Activated naive CD4-positive, alpha-beta T cell (primary cell): ENCODE results near the gene CHST5.
A peak's percentile ranks its signal among the peaks of the same experiment; 100 is the strongest.

Experiments
- DNase-seq, 4 experiments: peaks; one replicate each; lab custom pipeline; 2025; lab: John Stamatoyannopoulos, UW

Gene CHST5

DNA sequence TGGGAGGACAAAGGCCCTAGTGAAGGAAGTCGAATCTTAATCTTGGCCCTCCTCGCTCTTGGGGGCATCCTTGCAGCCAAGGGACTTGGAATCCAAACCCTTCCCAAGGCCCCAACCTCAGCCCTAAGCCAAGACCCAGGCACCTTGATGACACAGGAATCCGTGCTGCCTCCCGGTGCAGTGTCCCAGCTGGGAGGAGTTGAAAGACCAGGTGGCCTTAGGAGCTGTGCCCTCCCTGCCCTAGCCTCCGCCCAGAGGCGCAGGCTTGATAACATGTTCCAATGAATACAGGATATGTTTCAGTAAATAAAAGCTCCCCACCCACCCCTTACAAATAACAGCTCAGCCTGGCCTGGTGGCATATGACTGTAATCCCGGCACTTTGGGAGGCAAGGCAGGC is at the start of gene CHST5:
CHST5 (minus strand) TSS at position 208 of the 400 bp plus-strand sequence. CDS start 5,724 bp downstream, outside the sequence.
- no peak for DNase-seq

DNA sequence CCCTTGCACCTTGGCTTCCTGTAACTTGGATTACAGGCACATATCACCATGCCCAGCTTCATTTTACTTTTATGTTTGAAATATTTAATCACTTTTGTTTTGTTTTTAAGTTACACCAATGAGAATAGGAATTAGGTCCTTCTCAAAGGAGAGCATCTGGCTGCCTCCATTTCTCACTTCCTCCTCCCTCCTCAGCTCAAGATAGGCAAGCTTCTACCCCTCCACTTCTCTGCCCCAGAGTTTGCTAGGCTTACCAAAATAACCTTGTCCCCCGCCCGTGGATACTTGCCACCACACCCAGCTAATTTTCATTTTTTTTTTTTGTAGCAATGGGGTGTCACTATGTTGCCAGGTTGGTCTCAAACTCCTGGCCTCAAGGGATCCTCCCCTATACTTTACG is 48.2 kb upstream of the CHST5 start:
- DNase-seq: no peak

DNA sequence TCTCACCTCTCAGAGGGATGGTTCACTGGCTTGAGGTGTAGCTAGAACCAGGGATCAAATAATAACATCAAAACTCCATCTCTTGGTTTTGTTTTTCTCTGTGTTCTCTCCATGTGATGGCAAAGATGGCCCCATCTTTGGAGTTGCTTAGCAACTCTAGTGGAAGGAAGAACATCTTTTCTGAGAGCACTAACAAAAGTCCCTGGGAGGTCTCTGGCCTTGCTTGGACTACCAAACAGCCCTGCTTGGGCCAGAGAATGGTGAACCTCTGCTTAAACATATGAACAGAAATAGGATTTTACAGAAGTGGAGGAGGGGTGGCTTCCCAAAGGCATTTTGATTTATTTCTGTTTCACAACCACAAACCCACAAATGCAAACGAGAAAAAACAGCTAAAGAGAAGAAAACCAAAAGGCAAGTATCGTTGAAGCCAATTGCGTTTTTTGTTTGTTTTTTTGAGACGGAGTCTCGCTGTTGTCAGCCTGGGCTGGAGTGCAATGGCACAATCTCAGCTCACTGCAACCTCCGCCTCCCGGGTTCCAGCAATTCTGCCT is 43.5 kb upstream of the CHST5 start:
- no peak for DNase-seq

DNA sequence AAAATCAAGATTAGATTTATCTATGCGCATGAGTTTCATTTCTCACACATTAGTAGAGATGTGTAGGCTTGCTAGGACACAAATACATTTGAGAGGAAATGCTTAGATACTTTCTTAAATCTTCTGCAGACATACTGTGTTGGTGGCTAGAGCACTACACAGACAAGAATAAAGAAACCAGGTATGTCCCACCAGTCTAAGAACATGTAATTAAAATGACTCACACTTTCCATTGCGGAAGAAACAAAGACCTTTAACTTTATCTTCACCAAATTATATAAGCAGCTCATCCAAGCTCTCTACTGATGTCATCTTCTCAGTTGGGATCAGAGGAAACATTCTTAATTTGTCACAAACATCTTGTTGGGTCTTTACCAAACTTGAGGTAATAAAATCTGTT is 42.8 kb upstream of the CHST5 start:
- no peak for DNase-seq

DNA sequence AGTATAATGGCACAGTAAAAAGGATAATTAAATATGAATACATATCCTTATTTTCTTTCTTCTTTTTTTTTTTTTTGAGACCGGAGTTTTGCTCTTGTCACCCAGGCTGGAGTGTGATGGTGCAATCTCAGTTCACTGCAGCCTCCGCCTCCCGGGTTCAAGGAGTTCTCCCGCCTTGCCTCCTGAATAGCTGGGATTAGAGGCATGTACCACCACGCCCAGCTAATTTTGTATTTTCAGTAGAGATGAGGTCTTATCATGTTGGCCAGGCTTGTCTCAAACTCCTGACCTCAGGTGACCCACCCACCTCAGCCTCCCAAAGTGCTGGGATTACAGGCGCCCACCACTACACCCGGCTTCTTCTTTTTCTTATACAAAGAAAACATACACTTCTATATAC is 42.3 kb upstream of the CHST5 start:
- DNase-seq: no peak

DNA sequence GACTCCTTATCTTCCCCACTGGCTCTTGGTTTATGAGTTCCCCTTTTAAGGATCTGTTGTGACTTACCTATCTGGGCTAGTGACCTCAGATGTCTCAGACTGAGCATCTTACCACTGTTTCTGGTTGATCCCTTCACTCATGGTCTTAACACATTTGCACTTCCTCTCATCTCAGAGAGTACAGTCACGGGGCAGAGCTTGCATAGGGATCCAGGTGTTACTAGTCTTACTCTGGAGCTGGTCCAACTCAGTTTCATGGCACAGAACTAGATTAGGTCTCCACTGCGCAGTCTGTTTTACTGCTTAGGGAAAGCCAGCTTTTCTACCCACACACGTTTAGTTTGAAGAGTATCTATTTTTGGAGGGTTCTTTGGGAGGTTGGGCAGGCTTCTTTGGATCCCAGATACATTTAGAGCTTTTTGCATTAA is 40.5 kb upstream of the CHST5 start:
- DNase-seq: no peak

DNA sequence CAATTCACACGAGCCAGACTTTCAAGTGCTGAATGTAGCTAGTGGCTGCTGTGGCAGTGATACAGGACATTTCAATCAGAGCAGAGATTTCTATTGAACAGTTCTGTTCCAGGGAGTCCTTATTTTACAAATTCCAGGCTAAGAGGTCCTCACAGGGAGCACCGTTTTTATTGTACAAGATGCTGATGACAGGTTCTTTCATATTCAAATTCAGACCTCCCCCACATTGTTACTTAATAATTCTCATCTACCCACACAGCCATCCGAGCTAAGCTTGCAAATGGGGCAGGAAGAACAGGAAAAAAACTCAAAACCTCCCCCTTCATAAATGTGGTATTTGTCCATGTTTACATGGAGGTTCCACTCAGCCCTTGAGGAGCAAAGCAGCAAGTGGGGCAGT is 40.0 kb upstream of the CHST5 start:
- DNase-seq: no peak

DNA sequence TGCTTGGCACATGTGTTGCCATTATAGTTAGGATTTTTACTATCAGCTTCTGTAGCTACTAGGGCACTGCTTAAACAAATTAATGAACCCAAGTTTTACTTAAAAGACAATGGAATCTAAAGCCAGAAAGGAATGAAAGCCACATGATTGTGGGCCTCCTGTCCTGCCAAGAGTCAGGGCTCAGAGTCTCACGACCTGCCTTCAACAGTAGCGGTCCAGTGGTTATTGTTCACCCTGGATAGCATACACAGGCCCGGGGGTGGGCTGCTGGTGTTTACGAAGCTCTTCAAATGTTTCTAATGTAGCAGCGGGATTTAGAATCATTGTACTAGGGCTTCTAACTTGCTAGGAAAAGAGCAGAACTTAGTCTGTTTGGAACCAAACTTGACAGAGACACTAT is 38.0 kb upstream of the CHST5 start:
- no peak for DNase-seq

DNA sequence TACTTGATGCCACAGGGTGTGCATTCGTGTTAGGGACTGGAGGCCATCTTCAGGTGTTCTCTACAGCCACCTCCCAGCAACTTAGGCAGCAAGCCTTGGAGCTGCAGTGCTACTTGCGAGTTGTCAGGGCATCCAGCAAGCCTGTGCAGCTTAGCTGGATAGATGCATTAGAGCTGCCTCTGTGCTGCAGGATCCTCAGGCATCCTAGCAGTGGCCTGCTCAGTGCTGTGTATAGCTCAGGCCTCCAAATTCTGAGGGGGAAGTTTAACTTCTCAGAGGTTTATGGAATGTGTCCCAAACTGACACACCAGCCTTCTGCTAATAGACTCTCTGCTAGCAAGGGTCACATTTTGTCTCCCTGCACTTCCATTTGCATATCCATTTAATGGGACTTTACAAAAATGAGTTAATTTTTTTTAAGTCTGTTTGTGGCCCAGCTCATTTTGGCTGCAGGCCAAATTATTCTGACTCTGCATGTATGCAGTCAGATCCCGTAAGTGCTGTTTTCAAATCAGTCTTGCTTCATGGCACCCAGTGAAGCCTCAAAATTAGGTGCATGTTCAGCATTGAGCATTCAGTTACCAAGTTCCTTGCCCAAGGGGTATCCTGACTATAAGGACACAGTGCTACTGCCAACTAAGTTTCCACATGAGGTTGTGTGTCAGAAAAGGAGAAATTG is 37.1 kb upstream of the CHST5 start:
- DNase-seq: no peak

GRCh38 chr16:75570396-75571065 is 34.6 kb upstream of the CHST5 start:
- no peak for DNase-seq

DNA sequence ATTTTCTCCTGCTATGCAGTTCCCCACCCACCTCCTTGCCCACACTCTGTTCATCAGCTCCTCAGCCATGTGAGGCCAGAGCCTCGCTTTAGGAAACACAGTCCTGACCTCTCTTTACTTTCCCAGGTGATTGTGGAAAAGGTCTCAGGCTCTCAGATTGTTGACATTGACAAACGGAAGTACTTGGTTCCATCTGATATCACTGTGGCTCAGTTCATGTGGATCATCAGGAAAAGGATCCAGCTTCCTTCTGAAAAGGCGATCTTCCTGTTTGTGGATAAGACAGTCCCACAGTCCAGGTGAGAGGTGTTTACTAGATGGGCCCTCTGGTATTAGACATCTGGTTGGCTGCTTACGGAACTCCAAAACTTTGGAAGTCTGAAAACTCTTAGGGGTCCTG is 32.0 kb upstream of the CHST5 start:
- no peak for DNase-seq

- DNase-seq: no peak
Observed at GRCh38 chr16:75566758-75567255, 30.9 kb upstream of the CHST5 start.

DNA sequence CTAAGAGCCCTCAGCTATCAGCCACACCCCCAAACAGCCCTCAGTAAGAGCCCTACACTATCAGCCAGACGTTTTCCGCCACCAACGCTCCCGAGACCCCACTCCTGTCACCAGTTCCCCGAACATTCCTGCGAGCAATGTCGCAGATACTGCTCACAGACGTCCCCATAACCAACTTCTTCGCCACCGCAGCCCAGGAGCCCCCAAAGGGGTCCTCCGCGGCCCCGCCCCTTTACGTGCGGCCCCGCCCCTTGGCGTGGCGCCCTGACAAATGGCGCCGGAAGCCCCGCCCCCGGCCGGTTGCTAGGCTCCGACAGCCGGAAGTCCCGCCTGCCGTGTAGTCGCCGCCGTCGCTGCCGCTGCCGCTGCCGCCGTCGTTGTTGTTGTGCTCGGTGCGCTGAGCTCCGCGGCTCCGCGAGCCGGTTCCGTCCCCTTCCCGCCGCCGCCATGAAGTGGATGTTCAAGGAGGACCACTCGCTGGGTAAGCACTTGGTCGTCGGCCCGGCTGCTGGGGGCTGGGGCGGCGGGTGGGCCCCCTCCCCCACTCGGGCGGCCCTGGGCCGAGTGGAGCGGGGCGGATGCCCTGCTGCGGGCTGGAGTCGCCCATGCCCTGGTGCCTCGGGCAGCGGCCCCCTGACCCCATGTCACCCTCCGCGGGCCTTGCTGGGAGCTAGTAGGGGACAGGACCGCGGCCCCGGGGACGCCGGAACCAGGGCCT is 30.3 kb upstream of the CHST5 start, which contains the start of gene GABARAPL2:
GABARAPL2 (plus strand) TSS at position 340 of the 718 bp plus-strand sequence; CDS start at position 448, 108 bp downstream.
- peak; percentile 73 to 92 (median 80) for DNase-seq

DNA sequence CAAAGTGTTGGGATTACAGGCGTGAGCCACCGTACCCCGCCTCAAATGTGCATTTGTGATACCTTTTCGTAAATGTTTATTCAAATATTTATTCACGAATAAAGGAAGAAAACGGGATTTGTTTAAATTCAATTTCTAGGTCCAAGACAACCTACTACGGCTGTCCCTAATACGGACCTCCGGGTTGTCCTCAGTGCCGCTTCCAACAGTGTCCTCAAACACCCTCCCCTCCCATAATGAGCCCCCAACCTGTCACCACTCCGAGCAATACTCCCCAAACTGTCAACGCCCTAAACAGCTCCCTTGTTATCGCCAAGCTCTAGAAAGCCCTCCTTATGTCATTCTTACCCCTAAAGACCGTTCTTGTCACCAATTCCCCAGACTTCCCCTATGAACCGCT is 29.7 kb upstream of the CHST5 start:
- DNase-seq: no peak

GRCh38 chr16:75559564-75560372 is 23.9 kb upstream of the CHST5 start:
- DNase-seq: no peak

GRCh38 chr16:75558846-75559401 is 23.0 kb upstream of the CHST5 start:
- DNase-seq: no peak

GRCh38 chr16:75556431-75556950 is 20.6 kb upstream of the CHST5 start:
- no peak for DNase-seq

- DNase-seq: peak; percentile 82 to 96 (median 90)
Observed at GRCh38 chr16:75555707-75556430, 20.0 kb upstream of the CHST5 start, which contains the start of gene TMEM231. TMEM231 (minus strand) TSS chr16:75556252; CDS start chr16:75556209, 43 bp downstream.

DNA sequence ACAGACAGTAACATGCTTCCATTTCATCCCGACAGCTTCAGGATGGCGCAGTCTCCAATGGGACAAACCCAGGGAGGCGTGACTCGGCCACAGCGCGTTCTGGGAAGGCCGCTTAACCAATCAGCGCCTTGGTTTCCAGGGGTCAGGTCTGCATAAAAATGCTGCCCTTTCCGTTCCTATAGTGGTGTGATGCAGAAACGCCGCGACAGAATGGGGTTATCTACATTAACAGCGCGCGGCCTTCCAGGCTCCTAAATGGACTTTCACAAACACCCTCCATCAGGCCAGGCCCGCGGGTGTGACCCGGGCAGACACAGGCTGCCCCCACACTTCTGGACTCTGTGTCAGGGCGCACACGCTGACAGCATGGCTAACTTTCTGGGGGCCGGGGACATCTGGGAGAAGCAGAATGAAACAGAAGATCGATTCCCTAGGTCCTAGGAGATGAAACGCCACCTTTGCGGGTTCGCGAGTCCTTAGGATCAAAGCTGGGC is 19.4 kb upstream of the CHST5 start:
- DNase-seq: no peak

GRCh38 chr16:75552951-75553350 is 17.0 kb upstream of the CHST5 start:
- no peak for DNase-seq
